HG03103 (cell line): ENCODE measurements around the gene BNIP5.

Experiments used
- ATAC-seq: cut with Tn5 transposase; IDR thresholded peaks from one replicate; pipeline ENCODE4 v1.9.1; 2021; ENCODE audit warnings: low read depth; ENCODE audit not compliant: unreplicated experiment

BNIP5 gene

DNA sequence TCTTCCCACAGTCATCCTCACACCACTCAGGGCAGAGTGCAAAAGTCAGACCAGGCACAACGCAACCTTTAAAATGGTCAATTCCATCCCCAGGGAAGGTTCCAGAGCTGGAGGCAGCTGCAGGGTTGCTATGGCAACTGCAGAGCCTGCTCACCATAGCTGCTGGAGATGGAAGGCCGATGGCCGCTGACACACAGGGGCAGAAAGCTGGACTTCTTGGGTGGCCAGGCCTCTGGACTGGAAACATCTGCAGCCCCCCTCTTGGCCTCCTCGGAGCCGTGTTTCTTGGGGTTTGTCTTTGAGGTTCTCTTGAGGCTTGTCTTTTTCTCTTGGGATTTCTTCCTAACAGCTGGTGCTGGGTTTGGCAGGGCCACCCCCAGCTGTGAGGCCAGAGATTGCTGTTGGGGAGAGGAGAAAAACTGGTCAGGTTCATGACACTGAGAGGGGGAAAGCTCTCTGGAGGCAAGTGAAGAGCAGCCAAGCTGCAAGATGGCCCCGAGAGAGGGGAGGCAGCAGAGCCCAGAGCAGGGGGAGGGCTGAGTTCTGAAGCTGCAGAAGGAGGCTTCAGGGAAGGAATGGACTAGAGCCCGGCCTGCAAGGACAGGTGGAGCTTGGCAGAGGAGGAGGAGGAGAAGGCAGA, 10.2 kb downstream of the BNIP5 start:
- no peak for ATAC-seq

- no peak for ATAC-seq
Observed at GRCh38 chr6:36324715-36325114, 12.0 kb downstream of the BNIP5 start.

- no peak for ATAC-seq
Observed at GRCh38 chr6:36324191-36324590, 12.5 kb downstream of the BNIP5 start.

DNA sequence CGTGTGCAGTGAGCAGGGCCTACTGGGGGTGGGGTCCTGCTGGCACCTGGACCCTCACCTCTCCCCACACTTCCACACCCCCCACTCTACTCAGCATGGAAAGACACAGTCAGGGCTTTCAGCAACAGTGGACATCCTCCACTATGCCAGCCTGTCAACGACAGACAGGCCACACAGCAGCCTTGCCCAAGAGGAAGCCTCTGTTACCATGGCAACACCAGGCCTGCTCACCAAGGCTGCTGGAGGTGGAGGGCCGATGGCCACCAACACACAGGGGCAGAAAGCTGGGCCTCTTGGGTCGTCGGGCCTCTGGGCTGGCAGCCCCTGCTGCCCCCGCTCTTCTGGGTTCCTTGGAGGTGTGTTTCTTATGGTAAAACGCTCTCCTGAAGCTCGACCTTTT, 13.6 kb downstream of the BNIP5 start:
- ATAC-seq: no peak

DNA sequence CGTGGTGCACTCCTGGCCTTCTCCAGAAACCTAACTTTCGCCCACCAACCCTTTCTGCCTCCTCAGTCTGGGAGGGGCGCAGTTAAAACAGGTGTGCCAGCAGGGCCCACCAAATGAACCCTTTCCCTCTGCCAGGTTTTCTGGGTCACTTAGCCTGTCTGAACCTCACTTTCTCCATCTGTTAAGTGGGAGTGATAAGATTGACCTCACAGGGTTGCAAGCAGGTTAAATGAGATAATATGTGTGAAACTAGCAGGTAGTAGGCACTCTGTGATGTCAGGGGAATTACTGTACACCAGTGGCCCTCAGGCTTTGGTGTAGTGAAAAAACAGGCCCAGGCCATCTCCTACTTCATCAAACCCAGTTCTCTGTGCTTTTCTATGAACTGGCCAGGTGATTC, 14.1 kb downstream of the BNIP5 start:
- ATAC-seq: no peak

- no peak for ATAC-seq
Observed at GRCh38 chr6:36320475-36320874, 16.2 kb downstream of the BNIP5 start.

DNA sequence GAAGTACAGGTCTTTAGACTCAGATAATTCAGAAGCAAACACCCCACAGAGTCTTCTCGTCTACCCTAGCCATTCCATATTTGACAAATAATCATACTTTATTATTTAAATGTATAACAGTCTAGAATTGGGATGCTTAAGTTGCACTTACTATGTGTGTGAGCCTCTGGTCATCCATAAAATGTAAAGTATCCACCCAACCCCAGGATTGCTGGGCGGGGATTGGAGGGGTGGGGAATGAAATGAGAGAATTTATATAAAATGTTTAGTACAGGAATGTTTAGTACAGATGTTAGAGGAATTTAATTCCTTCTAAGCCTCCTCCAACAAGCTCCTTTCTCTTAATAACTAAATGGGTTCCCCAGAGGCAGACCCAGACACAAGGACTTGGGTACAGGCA, 16.9 kb downstream of the BNIP5 start:
- no peak for ATAC-seq

DNA sequence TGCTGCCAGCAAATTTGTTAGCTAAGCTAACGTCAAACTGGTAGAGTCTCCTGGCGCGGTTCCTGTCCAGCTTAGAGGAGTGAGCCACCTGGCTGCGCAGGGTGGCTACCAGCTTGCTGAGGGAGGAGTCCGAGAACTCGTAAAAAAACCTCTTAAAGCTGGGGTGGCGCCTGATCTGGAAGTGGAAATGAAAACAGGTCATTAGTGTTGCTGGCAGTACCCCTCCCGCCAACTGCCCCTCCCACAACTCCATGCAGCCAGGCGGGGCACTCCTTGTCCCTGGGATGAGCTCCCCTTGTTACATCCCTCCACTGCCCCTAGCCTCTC, 17.3 kb downstream of the BNIP5 start:
- no peak for ATAC-seq

GRCh38 chr6:36318690-36319435, 17.8 kb downstream of the BNIP5 start:
- ATAC-seq: no peak

- no peak for ATAC-seq
Observed at GRCh38 chr6:36317623-36318022, 19.1 kb downstream of the BNIP5 start.

DNA sequence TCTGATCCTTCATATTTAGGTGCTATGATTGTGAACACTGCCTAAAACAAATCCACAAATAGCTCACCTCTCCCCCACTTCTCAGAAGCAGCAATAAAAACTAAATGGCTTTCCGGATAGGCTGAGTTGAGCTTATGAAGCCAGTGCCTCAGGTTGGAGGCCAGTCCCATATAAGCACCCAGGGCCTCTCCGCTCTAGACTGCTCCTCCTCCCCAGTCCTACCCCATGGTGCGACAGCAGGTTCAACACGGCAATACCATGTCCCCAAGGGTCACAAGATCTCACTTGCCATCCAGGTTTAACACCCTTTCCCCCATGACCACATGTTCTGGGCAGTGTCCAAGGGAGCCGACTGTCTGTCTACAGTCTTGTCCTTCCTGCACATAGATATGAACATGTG, 20.8 kb downstream of the BNIP5 start:
- no peak for ATAC-seq

- no peak for ATAC-seq
Observed at GRCh38 chr6:36314221-36315014, 22.3 kb downstream of the BNIP5 start.

DNA sequence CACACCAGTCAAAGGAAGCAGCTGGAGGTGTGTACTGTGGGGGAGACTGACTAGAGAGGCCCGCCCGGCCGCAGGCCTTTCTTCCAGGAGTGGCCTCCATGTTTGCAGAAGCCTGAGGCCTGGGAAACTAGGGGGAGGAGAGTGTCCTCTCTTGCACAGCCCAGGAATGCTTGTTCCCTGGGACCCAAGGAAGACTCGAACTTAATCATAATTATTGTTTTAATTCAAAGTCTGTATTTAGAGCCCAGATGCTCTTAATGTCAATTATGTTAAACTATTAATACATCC, 23.1 kb downstream of the BNIP5 start:
- no peak for ATAC-seq

GRCh38 chr6:36312854-36313648, 23.6 kb downstream of the BNIP5 start:
- no peak for ATAC-seq

- no peak for ATAC-seq
Observed at GRCh38 chr6:36309900-36310299, 26.8 kb downstream of the BNIP5 start.

- no peak for ATAC-seq
Observed at GRCh38 chr6:36309203-36309602, 27.5 kb downstream of the BNIP5 start.

DNA sequence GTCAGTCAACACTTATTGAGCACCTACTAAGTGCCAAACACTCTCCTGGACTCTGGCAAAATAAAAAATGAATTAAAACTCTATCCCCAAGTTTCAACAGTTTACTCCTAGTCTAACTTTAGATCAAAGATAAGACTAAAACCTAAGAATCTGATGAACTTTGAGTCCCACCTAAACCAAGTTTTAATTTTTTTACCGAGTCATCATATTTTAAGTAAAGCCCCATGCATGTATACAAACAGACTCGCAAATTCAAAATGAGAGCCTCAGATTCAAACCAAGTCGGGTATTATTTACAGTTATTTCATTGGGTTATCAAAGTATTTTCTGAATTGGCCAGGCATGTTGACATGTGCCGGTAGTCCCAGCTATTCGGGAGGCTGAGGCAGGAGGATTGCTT, 28.2 kb downstream of the BNIP5 start:
- ATAC-seq: no peak

DNA sequence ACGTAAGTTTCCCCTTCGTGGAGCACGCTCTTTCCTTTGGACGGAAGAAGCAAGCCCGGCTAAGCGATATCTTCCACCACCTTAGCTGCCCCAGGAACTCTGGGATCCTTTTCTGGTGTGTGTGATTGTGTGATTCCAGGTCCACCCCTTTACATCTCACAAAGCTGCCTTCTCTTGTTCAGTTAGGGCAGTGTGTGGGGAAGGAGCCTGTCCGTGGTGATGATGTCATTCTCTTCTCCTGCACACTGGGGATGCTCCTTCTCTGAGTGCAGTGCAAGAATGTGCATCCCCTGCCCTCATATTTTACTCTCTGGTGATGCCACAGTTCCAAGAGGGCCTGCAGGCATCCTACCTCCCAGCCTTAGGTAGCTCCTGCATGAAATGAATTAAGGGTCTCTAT, 30.3 kb downstream of the BNIP5 start:
- no peak for ATAC-seq

DNA sequence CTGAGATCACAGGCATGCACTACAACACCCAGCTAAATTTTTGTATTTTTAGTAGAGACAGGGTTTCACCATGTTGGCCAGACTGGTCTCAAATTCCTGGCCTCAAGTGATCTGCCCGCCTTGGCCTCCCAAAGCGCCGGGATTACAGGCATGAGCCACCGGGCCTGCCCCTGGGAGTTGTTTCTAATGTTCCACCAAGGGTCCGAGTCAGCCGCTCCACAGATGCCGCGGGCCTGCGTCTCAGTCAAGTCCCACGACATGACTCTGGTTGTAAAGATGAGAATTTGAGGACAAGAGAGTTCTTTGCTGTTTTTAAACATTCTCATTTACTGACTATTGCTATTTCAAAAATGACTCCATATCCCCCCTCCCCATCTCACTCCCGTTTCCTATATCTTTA, 30.8 kb downstream of the BNIP5 start:
- no peak for ATAC-seq

DNA sequence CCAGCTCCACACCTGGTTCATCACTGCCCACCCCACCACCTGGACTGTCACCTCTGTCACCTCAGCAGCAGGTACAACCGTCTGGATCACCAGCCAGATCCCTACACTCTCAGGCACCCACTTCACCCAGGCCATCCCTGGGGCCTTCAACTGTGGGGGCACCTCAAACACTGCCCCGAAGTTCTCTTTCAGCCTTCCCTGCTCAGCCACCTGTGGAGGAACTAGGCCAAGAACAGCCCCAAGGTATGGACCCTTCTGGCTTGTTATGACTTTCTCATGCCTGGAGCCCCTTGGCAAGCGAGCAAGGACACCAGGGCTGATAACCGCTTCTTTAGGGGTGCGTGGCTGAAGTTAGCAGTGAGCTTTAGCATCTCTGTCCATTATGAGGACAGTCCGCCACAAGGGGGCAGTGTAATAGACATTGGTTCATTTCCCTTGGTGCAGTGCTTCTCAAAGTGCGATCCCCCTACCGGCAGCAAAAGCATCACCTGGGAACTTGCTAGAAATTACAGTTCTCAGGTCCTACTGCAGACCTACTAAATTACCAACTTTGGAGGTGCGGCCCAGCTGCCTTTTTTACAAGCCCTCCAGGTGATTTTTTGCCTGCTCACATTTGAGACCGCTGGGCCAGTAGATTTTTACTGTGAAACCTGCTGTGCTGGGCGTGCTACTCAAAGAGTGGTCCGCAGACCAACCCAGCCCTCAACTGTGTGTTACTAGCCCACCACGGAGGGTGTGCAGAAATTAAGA, 34.3 kb downstream of the BNIP5 start:
- ATAC-seq: peak; percentile 56

- no peak for ATAC-seq
Observed at GRCh38 chr6:36301781-36302180, 34.9 kb downstream of the BNIP5 start.
